ENCODE measurements around the gene PLIN4.

The PLIN4 gene

DNA sequence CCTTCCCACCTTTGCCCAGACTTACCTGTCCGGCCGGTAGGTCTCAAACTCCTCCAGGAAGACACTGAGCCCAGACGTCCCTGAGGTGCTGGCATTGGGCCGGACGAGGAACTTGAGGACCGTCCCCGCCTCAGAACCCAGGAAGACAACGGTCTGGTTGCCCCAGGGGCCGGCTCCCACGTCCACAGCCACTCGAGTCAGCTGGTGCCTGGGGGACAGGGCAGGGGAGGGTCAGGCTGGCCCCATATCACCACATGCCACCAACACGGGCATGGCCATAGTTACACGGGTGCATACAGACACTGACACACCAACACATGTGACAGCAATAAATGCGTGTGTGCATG, 29.9 kb upstream of the PLIN4 start:
- H3K4me3 ChIP-seq (replicated peaks; ENCODE audit: insufficient read depth, low read length): no peak overlapping the region
- H3K27me3 ChIP-seq (ENCODE audit: insufficient read depth, poor library complexity, severe bottlenecking): no peaks in the 10 kb centered on the region
- DNase-seq (ENCODE audit: low read depth in 1 of 2, low spot score in 1 of 2): no peak
- H3K27ac ChIP-seq (replicated peaks): no peak overlapping the region
- TF ChIP-seq, protein P1, sequence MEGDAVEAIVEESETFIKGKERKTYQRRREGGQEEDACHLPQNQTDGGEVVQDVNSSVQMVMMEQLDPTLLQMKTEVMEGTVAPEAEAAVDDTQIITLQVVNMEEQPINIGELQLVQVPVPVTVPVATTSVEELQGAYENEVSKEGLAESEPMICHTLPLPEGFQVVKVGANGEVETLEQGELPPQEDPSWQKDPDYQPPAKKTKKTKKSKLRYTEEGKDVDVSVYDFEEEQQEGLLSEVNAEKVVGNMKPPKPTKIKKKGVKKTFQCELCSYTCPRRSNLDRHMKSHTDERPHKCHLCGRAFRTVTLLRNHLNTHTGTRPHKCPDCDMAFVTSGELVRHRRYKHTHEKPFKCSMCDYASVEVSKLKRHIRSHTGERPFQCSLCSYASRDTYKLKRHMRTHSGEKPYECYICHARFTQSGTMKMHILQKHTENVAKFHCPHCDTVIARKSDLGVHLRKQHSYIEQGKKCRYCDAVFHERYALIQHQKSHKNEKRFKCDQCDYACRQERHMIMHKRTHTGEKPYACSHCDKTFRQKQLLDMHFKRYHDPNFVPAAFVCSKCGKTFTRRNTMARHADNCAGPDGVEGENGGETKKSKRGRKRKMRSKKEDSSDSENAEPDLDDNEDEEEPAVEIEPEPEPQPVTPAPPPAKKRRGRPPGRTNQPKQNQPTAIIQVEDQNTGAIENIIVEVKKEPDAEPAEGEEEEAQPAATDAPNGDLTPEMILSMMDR (IDR thresholded peaks at IDR 0.05; ENCODE audit: insufficient read depth, low read length): no peak
- no peak for TF ChIP-seq GABPA (IDR thresholded peaks at IDR 0.05; ENCODE audit: low read depth)
- TF ChIP-seq, protein P2, sequence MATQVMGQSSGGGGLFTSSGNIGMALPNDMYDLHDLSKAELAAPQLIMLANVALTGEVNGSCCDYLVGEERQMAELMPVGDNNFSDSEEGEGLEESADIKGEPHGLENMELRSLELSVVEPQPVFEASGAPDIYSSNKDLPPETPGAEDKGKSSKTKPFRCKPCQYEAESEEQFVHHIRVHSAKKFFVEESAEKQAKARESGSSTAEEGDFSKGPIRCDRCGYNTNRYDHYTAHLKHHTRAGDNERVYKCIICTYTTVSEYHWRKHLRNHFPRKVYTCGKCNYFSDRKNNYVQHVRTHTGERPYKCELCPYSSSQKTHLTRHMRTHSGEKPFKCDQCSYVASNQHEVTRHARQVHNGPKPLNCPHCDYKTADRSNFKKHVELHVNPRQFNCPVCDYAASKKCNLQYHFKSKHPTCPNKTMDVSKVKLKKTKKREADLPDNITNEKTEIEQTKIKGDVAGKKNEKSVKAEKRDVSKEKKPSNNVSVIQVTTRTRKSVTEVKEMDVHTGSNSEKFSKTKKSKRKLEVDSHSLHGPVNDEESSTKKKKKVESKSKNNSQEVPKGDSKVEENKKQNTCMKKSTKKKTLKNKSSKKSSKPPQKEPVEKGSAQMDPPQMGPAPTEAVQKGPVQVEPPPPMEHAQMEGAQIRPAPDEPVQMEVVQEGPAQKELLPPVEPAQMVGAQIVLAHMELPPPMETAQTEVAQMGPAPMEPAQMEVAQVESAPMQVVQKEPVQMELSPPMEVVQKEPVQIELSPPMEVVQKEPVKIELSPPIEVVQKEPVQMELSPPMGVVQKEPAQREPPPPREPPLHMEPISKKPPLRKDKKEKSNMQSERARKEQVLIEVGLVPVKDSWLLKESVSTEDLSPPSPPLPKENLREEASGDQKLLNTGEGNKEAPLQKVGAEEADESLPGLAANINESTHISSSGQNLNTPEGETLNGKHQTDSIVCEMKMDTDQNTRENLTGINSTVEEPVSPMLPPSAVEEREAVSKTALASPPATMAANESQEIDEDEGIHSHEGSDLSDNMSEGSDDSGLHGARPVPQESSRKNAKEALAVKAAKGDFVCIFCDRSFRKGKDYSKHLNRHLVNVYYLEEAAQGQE (IDR thresholded peaks at IDR 0.05; ENCODE audit: insufficient replicate concordance, low read depth): no peak
- TF ChIP-seq SPI1 (IDR thresholded peaks at IDR 0.05; ENCODE audit: borderline replicate concordance, low read depth): no peak
- no peak for TF ChIP-seq POLR2AphosphoS5 (IDR thresholded peaks at IDR 0.05; ENCODE audit: low read depth)

DNA sequence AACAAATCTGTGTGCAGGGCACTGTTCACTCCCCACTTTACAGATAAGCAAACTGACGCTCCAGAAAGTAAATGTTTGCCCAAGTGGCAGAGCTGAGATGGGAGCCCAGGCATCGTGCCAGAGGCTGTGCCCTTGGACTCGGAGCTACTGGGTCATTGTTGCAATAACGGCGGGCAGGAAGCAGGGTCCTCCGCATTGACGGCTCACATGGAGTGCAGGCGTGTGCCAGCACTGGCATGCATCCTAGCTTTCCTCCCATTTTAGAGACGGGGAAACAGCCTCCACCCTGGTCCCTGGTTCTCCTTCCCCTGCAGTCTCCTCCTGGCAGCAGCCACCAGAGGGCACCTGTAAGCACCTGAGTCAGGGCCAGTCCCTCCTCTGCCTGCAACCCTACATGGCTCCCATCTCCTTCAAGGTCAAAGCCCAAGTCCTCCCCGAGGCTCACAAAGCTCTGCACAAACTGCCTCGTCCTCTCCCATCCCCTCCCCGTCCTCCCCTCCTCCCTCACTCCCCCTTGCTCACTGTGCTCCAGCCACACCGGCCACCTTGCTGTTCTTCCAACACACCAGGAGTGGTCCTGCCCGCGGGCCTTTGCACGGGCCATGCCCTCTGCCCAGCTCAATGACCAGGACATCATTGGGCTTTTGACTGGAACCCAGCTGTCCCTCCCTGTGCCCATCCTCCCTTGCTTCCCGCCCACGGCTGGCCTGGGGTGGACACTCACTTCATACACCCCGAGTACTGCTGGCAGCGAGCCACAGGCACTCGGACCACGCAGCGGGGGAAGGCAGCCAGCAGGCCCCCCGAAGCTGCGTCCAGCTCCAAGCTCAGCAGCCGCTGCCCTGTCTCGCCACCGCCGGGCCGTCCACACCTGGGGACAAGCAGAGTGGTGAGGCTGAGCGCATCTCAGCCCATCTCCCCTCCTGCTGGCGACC, 29.3 kb upstream of the PLIN4 start:
- Histone ChIP-seq H3K27ac (replicated peaks) (no peak overlapping the region), H3K4me3 (replicated peaks; ENCODE audit: insufficient read depth, low read length) (no peak overlapping the region), H3K27me3 (ENCODE audit: insufficient read depth, poor library complexity, severe bottlenecking) (no peaks in the 10 kb centered on the region)
- TF ChIP-seq, protein P2 (IDR thresholded peaks at IDR 0.05; ENCODE audit: insufficient replicate concordance, low read depth): no peak
- no peak for TF ChIP-seq POLR2AphosphoS5 (IDR thresholded peaks at IDR 0.05; ENCODE audit: low read depth)
- TF ChIP-seq GABPA (IDR thresholded peaks at IDR 0.05; ENCODE audit: low read depth): no peak
- TF ChIP-seq, protein P1 (IDR thresholded peaks at IDR 0.05; ENCODE audit: insufficient read depth, low read length): peak; percentile 35
- DNase-seq (ENCODE audit: low read depth in 1 of 2, low spot score in 1 of 2): peak in 1 of 2 experiments; percentile 72

DNA sequence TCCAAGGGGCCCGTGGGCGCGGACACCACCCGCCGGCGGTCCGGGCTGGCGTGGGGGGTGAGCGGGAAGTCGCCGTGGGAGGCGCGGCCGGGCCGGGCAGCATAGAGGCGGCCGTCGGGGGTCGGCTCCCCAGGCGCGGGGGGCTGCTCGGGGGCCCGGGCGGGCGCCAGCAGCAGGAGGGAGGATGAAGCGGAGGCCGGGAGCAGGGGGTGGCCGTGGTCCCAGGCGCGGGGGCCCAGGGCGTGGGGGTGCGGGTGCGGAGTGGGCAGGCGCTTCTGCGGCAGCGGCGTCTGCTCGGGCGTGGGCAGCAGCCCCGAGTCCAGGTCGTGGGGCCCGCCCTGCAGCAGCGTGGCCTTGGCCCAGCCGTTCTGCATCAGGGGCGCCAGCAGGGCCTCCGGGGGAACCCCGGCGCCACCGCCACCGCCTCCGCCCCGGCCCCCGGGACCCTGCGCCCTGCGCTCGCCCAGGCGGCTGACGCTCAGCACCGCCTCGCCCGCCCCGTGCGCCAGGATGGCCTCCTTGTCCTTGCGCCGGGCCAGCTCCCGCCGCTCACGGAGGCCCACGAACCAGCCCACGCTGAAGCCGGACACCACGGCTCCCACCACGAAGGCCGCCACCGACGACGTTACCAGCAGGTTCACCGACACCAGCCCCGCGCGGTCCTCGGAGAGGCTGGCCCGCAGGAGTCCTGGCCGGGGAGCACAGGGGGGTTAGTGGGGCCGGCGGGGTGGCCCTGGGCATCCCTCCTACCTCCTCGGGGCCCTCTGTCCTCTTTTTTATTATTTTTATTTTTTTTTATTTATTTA, 25.8 kb upstream of the PLIN4 start:
- no peak overlapping the region for H3K27ac ChIP-seq (replicated peaks)
- no peak for DNase-seq (ENCODE audit: low read depth in 1 of 2, low spot score in 1 of 2)
- H3K27me3 ChIP-seq (ENCODE audit: insufficient read depth, poor library complexity, severe bottlenecking): no peaks in the 10 kb centered on the region
- H3K4me3 ChIP-seq (replicated peaks; ENCODE audit: insufficient read depth, low read length): no peak overlapping the region
- TF ChIP-seq GABPA (IDR thresholded peaks at IDR 0.05; ENCODE audit: low read depth): no peak
- no peak for TF ChIP-seq POLR2AphosphoS5 (IDR thresholded peaks at IDR 0.05; ENCODE audit: low read depth)
- TF ChIP-seq, protein P2 (IDR thresholded peaks at IDR 0.05; ENCODE audit: insufficient replicate concordance, low read depth): no peak
- TF ChIP-seq, protein P1 (IDR thresholded peaks at IDR 0.05; ENCODE audit: insufficient read depth, low read length): no peak
- TF ChIP-seq SPI1 (IDR thresholded peaks at IDR 0.05; ENCODE audit: borderline replicate concordance, low read depth): no peak
